ENCODE measurements around the gene MYOZ1. TPM values are rescaled to one million over a fixed set of nuclear protein-coding genes. Genes with fewer than 3 reads are reported as not detected.
A peak's percentile ranks its signal among the peaks of the same experiment; 100 is the strongest.

MYOZ1 gene
- total RNA-seq, 1 experiment from 2014 or later, result 2.4 TPM

DNA sequence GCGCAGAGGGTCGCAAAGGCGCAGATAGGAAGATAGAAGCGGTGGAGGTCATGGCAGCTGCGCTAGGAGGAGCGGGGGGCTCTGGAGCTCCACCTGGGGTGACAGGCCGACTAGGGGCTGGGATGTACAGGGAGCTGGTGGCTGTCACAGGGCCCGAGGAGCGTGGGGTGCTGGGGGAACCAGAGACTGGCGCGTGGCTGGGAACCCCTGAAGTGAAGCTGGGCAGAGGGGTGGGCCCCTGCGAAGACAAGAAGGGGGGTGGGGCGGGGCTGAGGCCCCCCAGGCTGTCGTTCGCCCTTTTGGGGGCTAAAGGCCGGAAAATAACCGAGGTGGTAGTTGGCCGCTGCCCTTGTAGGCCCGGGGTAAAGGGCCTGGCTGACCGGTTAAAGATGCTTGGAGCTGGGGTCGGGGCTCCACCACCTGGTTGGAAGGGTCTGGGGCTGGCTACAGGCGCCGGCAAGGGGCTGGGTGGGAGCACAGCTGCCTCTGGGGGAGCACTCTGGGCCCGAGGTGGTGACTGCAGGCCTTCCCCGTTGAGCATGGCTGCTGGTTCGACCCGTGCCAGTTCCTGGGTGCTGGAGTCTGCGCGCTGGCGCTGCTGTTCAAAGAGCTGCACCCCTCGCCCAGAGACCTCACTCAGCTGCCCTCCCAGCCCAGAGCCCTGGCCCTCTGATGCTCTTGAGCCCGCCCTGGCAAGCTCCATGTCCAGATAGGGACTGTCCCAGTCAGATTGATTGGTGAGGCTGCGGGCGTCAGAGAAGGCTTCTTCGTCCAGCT lies 6.8 kb upstream of the MYOZ1 start:
- no peak overlapping the region for H2BK120ac ChIP-seq (ENCODE audit: low read depth, low read length, poor library complexity, severe bottlenecking)
- Mint-ChIP-seq H3K27ac (no peak overlapping the region; a peak in 1 of 7 replicates), H3K36me3 (ENCODE audit: insufficient read depth in 1 of 3, low read depth in 3 of 3) (no peaks in the 10 kb centered on the region), H3K9me3 (no peaks in the 10 kb centered on the region), H3K4me3 (peak overlapping the region; percentile 71 to 88), H3K27me3 (ENCODE audit: low read depth) (peaks cover 2% of the 10 kb centered on the region), H3K4me1 (peaks cover 18 to 22% of the 10 kb centered on the region in 2 experiments)
- H2BK20ac ChIP-seq (ENCODE audit: low read depth, low read length, poor library complexity, severe bottlenecking), result no peak overlapping the region
- no CpG with 5 or more reads among the region's 35 CpGs for WGBS (ENCODE audit: extremely low coverage, insufficient read length, low lambda C conversion rate)
- H2BK5ac ChIP-seq (ENCODE audit: insufficient read length, low read length), result no peak overlapping the region
- H3K4me1 ChIP-seq (ENCODE audit: insufficient read depth, low read length), result peaks cover 3% of the 10 kb centered on the region; the same call in 1 of the 2 replicates
- H3K14ac ChIP-seq (ENCODE audit: insufficient read depth, low read length), result no peak overlapping the region; the same call in 1 of the 2 replicates
- H3K4me2 ChIP-seq (ENCODE audit: insufficient read depth, insufficient read length, low read length), result peak overlapping the region; percentile 26
- H2AFZ ChIP-seq (ENCODE audit: low read length), result no peak overlapping the region
- no peak overlapping the region for H3K27ac ChIP-seq (ENCODE audit: insufficient read length, low read depth, low read length)
- H2AK5ac ChIP-seq (ENCODE audit: insufficient read length, low read length), result no peak overlapping the region
- no peak overlapping the region for H3T11ph ChIP-seq (ENCODE audit: low read length)
- H3K9ac ChIP-seq (ENCODE audit: extremely low read depth, insufficient read length, low read length), result no peak overlapping the region
- DNase-seq, result peak; percentile 43
- H4K91ac ChIP-seq (ENCODE audit: insufficient read length, low read depth, low read length), result no peak overlapping the region
- TF ChIP-seq, protein P1, sequence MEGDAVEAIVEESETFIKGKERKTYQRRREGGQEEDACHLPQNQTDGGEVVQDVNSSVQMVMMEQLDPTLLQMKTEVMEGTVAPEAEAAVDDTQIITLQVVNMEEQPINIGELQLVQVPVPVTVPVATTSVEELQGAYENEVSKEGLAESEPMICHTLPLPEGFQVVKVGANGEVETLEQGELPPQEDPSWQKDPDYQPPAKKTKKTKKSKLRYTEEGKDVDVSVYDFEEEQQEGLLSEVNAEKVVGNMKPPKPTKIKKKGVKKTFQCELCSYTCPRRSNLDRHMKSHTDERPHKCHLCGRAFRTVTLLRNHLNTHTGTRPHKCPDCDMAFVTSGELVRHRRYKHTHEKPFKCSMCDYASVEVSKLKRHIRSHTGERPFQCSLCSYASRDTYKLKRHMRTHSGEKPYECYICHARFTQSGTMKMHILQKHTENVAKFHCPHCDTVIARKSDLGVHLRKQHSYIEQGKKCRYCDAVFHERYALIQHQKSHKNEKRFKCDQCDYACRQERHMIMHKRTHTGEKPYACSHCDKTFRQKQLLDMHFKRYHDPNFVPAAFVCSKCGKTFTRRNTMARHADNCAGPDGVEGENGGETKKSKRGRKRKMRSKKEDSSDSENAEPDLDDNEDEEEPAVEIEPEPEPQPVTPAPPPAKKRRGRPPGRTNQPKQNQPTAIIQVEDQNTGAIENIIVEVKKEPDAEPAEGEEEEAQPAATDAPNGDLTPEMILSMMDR (conservative IDR thresholded peaks at IDR 0.05), result no peak
- H3K56ac ChIP-seq (ENCODE audit: insufficient read length, low read depth, low read length), result no peak overlapping the region
- no peaks in the 10 kb centered on the region for H3K27me3 ChIP-seq (ENCODE audit: insufficient read depth, low read length)
- H3K79me1 ChIP-seq (ENCODE audit: insufficient read depth, low read depth, low read length, poor library complexity, severe bottlenecking), result no peaks in the 10 kb centered on the region
- H3K79me2 ChIP-seq (ENCODE audit: insufficient read depth, low read length), result no peaks in the 10 kb centered on the region
- H4K5ac ChIP-seq (ENCODE audit: insufficient read length, low read depth, low read length), result no peak overlapping the region
- H3K4ac ChIP-seq (ENCODE audit: low read depth, low read length), result no peak overlapping the region
- H2BK12ac ChIP-seq (ENCODE audit: insufficient read length, low read depth, low read length), result no peak overlapping the region
- H2BK15ac ChIP-seq (ENCODE audit: low read depth, low read length), result no peak overlapping the region
- no peaks in the 10 kb centered on the region for H4K20me1 ChIP-seq (ENCODE audit: control insufficient read depth, insufficient read depth, insufficient read length)
- no peaks in the 10 kb centered on the region for H3K9me3 ChIP-seq (ENCODE audit: control insufficient read depth, low read depth, low read length)
- H3K23me2 ChIP-seq (ENCODE audit: insufficient read length, low read depth, low read length, poor library complexity, severe bottlenecking), result peaks cover 4% of the 10 kb centered on the region
- no peak overlapping the region for H3K18ac ChIP-seq (ENCODE audit: insufficient read length, low read depth, low read length)
- no peak overlapping the region for H4K8ac ChIP-seq (replicated peaks; ENCODE audit: insufficient read length, low read depth, low read length)
- H3K23ac ChIP-seq (ENCODE audit: insufficient read length, low read depth, low read length), result no peak overlapping the region
